IMR-90 (cell line): ENCODE results near the gene EXOC3L4. TPM values are rescaled to one million over a fixed set of nuclear protein-coding genes. Genes with fewer than 3 reads are reported as not detected.

Source experiments
- ATAC-seq: fragments of 200-7000 bp; cut with Tn5 transposase; 2 replicates; pipeline ENCODE4 v1.9.1; 2020; ENCODE audit warnings: low read depth, mild to moderate bottlenecking, moderate library complexity
- BruUV-seq: library from RNA; stranded (reverse); fragments of 400-500 nt; replicated peaks from 2 replicates; lab custom pipeline; 2021; lab: Mats Ljungman, UMichigan
- CTCF ChIA-PET: fragments of 300-600 bp; formaldehyde crosslinking; extraction: SDS; loops from one replicate; lab custom pipeline; 2021; ENCODE audit warnings: antibody characterized with exemption; lab: Yijun Ruan, JAX
- POLR2A ChIA-PET: fragments of 300-600 bp; sonication (Branson Sonifier 250); formaldehyde crosslinking; loops from one replicate; lab custom pipeline; 2022; ENCODE audit warnings: antibody characterized with exemption; ENCODE audit not compliant: unreplicated experiment; lab: Charles Lee
- DNase-seq: peaks from one replicate; pipeline ENCODE4 v3.0.0; 2013
- H2AFZ ChIP-seq: replicated peaks from 2 replicates; pipeline ENCODE3; 2013; ENCODE audit warnings: low read length, mild to moderate bottlenecking; ENCODE audit not compliant: poor library complexity
- H2AK5ac ChIP-seq: 2 replicates; pipeline ENCODE4 v1.6.1; 2013; ENCODE audit warnings: low read depth, low read length, inconsistent platforms
- H2AK9ac ChIP-seq: replicated peaks from 2 replicates; pipeline ENCODE3; 2013; ENCODE audit warnings: mild to moderate bottlenecking, low read depth, low read length, moderate library complexity; ENCODE audit not compliant: poor library complexity
- H2BK120ac ChIP-seq: 2 replicates; pipeline ENCODE4 v1.6.1; 2013; ENCODE audit warnings: low read depth, low read length, inconsistent platforms
- H2BK15ac ChIP-seq: 3 replicates; pipeline ENCODE4 v1.6.1; 2013; ENCODE audit warnings: low read depth, low read length, inconsistent platforms
- H2BK20ac ChIP-seq: 2 replicates; pipeline ENCODE4 v1.6.1; 2013; ENCODE audit warnings: low read depth, mild to moderate bottlenecking, inconsistent platforms, low read length, moderate library complexity
- H2BK5ac ChIP-seq: 2 replicates; pipeline ENCODE4 v1.6.1; 2013; ENCODE audit warnings: mild to moderate bottlenecking, low read depth, low read length, inconsistent platforms; ENCODE audit not compliant: poor library complexity, severe bottlenecking
- H3K14ac ChIP-seq: replicated peaks from 2 replicates; pipeline ENCODE4 v1.6.1; 2013; ENCODE audit warnings: low read depth, low read length, inconsistent platforms
- H3K18ac ChIP-seq: 2 replicates; pipeline ENCODE4 v1.6.1; 2013; ENCODE audit warnings: low read depth, low read length, control low read depth
- H3K23ac ChIP-seq: 2 replicates; pipeline ENCODE4 v1.6.1; 2013; ENCODE audit warnings: low read depth, low read length, inconsistent platforms
- H3K27ac ChIP-seq: 2 replicates; pipeline ENCODE4 v1.5.1; 2013; ENCODE audit warnings: mild to moderate bottlenecking, control low read depth, low read length; ENCODE audit not compliant: insufficient read depth
- H3K27me3 ChIP-seq: 2 replicates; pipeline ENCODE4 v1.6.1; 2013; ENCODE audit warnings: low read length; ENCODE audit not compliant: control insufficient read depth, insufficient read depth
- H3K36me3 ChIP-seq: 2 replicates; pipeline ENCODE4 v1.6.1; 2013; ENCODE audit warnings: low read length, mixed read lengths; ENCODE audit not compliant: control insufficient read depth, insufficient read depth
- H3K4ac ChIP-seq: 2 replicates; pipeline ENCODE4 v1.6.1; 2013; ENCODE audit warnings: low read depth, low read length, inconsistent platforms
- H3K4me1 ChIP-seq: 2 replicates; pipeline ENCODE4 v1.6.1; 2013; ENCODE audit warnings: low read length, mixed read lengths; ENCODE audit not compliant: control insufficient read depth, insufficient read depth
- H3K4me2 ChIP-seq: 2 replicates; pipeline ENCODE4 v1.6.1; 2013; ENCODE audit warnings: low read depth, mild to moderate bottlenecking, control low read depth, low read length, moderate library complexity
- H3K4me3 ChIP-seq: 2 replicates; pipeline ENCODE4 v1.5.1; 2013; ENCODE audit warnings: low read depth, mild to moderate bottlenecking, control low read depth, low read length, moderate library complexity; ENCODE audit not compliant: insufficient read depth
- H3K56ac ChIP-seq: 2 replicates; pipeline ENCODE4 v1.6.1; 2013; ENCODE audit warnings: low read length, inconsistent platforms; ENCODE audit not compliant: insufficient read depth; ENCODE audit errors: extremely low read depth
- H3K79me1 ChIP-seq, 2 experiments: 2 replicates each; pipeline ENCODE4 v1.6.1; 2013; ENCODE audit warnings: low read length in 2 of 2, inconsistent platforms in 1 of 2, low read depth in 1 of 2
- H3K9ac ChIP-seq: 2 replicates; pipeline ENCODE4 v1.6.1; 2013; ENCODE audit warnings: low read depth, low read length, control low read depth
- H3K9me1 ChIP-seq: 2 replicates; pipeline ENCODE4 v1.6.1; 2013; ENCODE audit warnings: low read length, inconsistent platforms; ENCODE audit not compliant: insufficient read depth
- H3K9me3 ChIP-seq: 2 replicates; pipeline ENCODE4 v1.6.1; 2013; ENCODE audit warnings: low read length; ENCODE audit not compliant: control insufficient read depth, insufficient read depth
- H4K20me1 ChIP-seq: 2 replicates; pipeline ENCODE4 v1.6.1; 2013; ENCODE audit warnings: low read length, inconsistent platforms; ENCODE audit not compliant: insufficient read depth
- H4K5ac ChIP-seq: 2 replicates; pipeline ENCODE4 v1.6.1; 2013; ENCODE audit warnings: mild to moderate bottlenecking, low read depth, low read length, control low read depth
- H4K8ac ChIP-seq, 2 experiments: 2 replicates each; pipeline ENCODE4 v1.6.1; 2013; ENCODE audit warnings: low read depth in 2 of 2, low read length in 2 of 2, control low read depth in 1 of 2, inconsistent platforms in 1 of 2
- H4K91ac ChIP-seq: 2 replicates; pipeline ENCODE4 v1.6.1; 2013; ENCODE audit warnings: low read depth, low read length, inconsistent platforms; ENCODE audit not compliant: insufficient read depth
- BHLHE40 ChIP-seq: fragments of 150-350 bp; IDR thresholded peaks from 2 replicates; pipeline ENCODE4 v1.6.1; 2016; ENCODE audit warnings: mild to moderate bottlenecking, low read depth, low read length
- CEBPB ChIP-seq: IDR thresholded peaks from 2 replicates; pipeline ENCODE4 v1.6.1; 2012; ENCODE audit warnings: low read depth, low read length, improper control_type of control experiment
- CHD1 ChIP-seq: IDR thresholded peaks from 2 replicates; pipeline ENCODE4 v1.6.1; 2012; ENCODE audit warnings: low read depth, low read length, improper control_type of control experiment
- CTCF ChIP-seq: conservative IDR thresholded peaks from 2 replicates; pipeline ENCODE4 v1.5.1; 2012; ENCODE audit warnings: mild to moderate bottlenecking, low read depth, low read length, improper control_type of control experiment
- ELK1 ChIP-seq: fragments of 150-350 bp; IDR thresholded peaks from 2 replicates; pipeline ENCODE4 v1.6.1; 2016; ENCODE audit warnings: low read depth, mild to moderate bottlenecking, low read length, moderate library complexity, borderline replicate concordance
- FOS ChIP-seq: fragments of 150-350 bp; IDR thresholded peaks from 2 replicates; pipeline ENCODE4 v1.6.1; 2016; ENCODE audit warnings: low read depth, low read length
- MAFK ChIP-seq: IDR thresholded peaks from 2 replicates; pipeline ENCODE4 v1.6.1; 2012; ENCODE audit warnings: low read depth, low read length, improper control_type of control experiment
- MXI1 ChIP-seq: IDR thresholded peaks from 2 replicates; pipeline ENCODE4 v1.6.1; 2012; ENCODE audit warnings: low read depth, mild to moderate bottlenecking, low read length, moderate library complexity, borderline replicate concordance
- NFE2L2 ChIP-seq: fragments of 150-350 bp; IDR thresholded peaks from 2 replicates; pipeline ENCODE4 v1.6.1; 2016; ENCODE audit warnings: low read depth, mild to moderate bottlenecking, low read length
- POLR2A ChIP-seq: IDR thresholded peaks from 2 replicates; pipeline ENCODE4 v1.6.1; 2012; ENCODE audit warnings: mild to moderate bottlenecking, low read depth, low read length
- RAD21 ChIP-seq: IDR thresholded peaks from 2 replicates; pipeline ENCODE4 v1.6.1; 2012; ENCODE audit warnings: low read length, improper control_type of control experiment
- RCOR1 ChIP-seq: IDR thresholded peaks from 2 replicates; pipeline ENCODE4 v1.6.1; 2012; ENCODE audit warnings: mild to moderate bottlenecking, low read length, improper control_type of control experiment; ENCODE audit not compliant: insufficient replicate concordance
- SMC3 ChIP-seq: fragments of 150-350 bp; IDR thresholded peaks from 2 replicates; pipeline ENCODE4 v1.6.1; 2016; ENCODE audit warnings: low read depth, mild to moderate bottlenecking, antibody characterized with exemption, low read length, moderate library complexity
- USF2 ChIP-seq: fragments of 150-350 bp; IDR thresholded peaks from 2 replicates; pipeline ENCODE4 v1.6.1; 2017; ENCODE audit warnings: mild to moderate bottlenecking, antibody characterized with exemption, low read length, low read depth
- WGBS, 2 experiments: methylation state at CpG; one replicate each; pipeline versions ENCODE4 v1.1.5 to v1.1.7; 2013; ENCODE audit warnings: missing lambda C conversion rate in 2 of 2; ENCODE audit not compliant: insufficient read length in 1 of 2; ENCODE audit errors: extremely low coverage in 2 of 2; 5-methylcytosine and 5-hydroxymethylcytosine counted together
- dilution Hi-C: fragments of 300-500 bp; cut with HindIII; formaldehyde crosslinking; loops from one replicate; pipeline ENCODE4 v1.14.3; 2018; ENCODE audit warnings: low sequenced_read_pairs; ENCODE audit not compliant: unreplicated experiment
- in situ Hi-C: fragments of 300-500 bp; cut with MboI; formaldehyde crosslinking; loops from 3 replicates; pipeline ENCODE4 v1.14.3; 2019; ENCODE audit warnings: low sequenced_read_pairs, inconsistent platforms, mixed read lengths
- intact Hi-C: fragments of 100-400 bp; cut with micrococcal nuclease; formaldehyde crosslinking; loops from 2 replicates; pipeline ENCODE4 v1.10.0; 2022
- polyA plus RNA-seq, 3 experiments: library from polyadenylated mRNA; depleted of rRNA; stranded (reverse); fragments of >200 nt; gene quantifications; 2 replicates each; pipeline ENCODE4 v1.2.3, GENCODE V29; 2012; ENCODE audit warnings: low replicate concordance in 1 of 3
- total RNA-seq: library from RNA; depleted of rRNA; stranded (reverse); fragments of >200 nt; gene quantifications from 2 replicates; pipeline ENCODE4 v1.2.3, GENCODE V29; 2012

The EXOC3L4 gene
- total and polyA plus RNA-seq, 2 of the 4 experiments (the other 2 are of a cell fraction), result not detected

GRCh38 chr14:103064436-103064835 is 30.1 kb upstream of the EXOC3L4 start:
- Histone ChIP-seq H4K5ac (no peak overlapping the region), H2AK9ac (no peak overlapping the region), H3K79me1 (0 out of 4 replicates have a peak, but pooled peaks cover under 1 to 9% of the 10 kb centered on the region in 2 experiments), H2BK20ac (no peak overlapping the region), H3K4me1 (peaks cover 2% of the 10 kb centered on the region; the same call in 1 of the 2 replicates), H3K4me3 (no peak overlapping the region), H4K8ac (no peak overlapping the region), H3K18ac (no peak overlapping the region), H3K27me3 (no peaks in the 10 kb centered on the region), H2BK15ac (no peak overlapping the region), H3K27ac (no peak overlapping the region), H3K56ac (no peak overlapping the region), H2BK5ac (no peak overlapping the region), H3K9me1 (no peaks in the 10 kb centered on the region), H2AFZ (no peak overlapping the region), H3K14ac (no peak overlapping the region), H2AK5ac (no peak overlapping the region), H3K36me3 (no peaks in the 10 kb centered on the region), H3K9me3 (no peaks in the 10 kb centered on the region), H4K91ac (no peak overlapping the region), H3K23ac (no peak overlapping the region), H3K4me2 (no peak overlapping the region), H4K20me1 (peaks cover 3% of the 10 kb centered on the region; the same call in 1 of the 2 replicates), H3K9ac (no peak overlapping the region), H2BK120ac (no peak overlapping the region), H3K4ac (no peak overlapping the region)
- ChIA-PET CTCF (interaction anchor here (0.5 kb wide), 1 partner anchor 12 kb away, joined by 5 read pairs; no protein-coding TSS in a partner anchor), POLR2A (no interaction called here)
- intact Hi-C loops, result no loop called here
- in situ Hi-C loops, result no loop called here
- ATAC-seq, result no peak
- dilution Hi-C loops, result no loop called here
- no TSS peak for BruUV-seq
- WGBS, 2 experiments, result no CpG with 5 or more reads among the region's 4 CpGs
- TF ChIP-seq CEBPB, result no peak
- TF ChIP-seq NFE2L2, result no peak
- no peak for TF ChIP-seq CTCF
- TF ChIP-seq FOS, result no peak
- TF ChIP-seq CHD1, result no peak
- no peak for TF ChIP-seq MAFK
- TF ChIP-seq RAD21, result no peak
- TF ChIP-seq ELK1, result no peak
- no peak for TF ChIP-seq POLR2A
- no peak for TF ChIP-seq MXI1
- TF ChIP-seq RCOR1, result no peak
- no peak for TF ChIP-seq BHLHE40
- TF ChIP-seq USF2, result no peak
- TF ChIP-seq SMC3, result no peak
- no peak for DNase-seq
